ENCODE results near the gene TRMT61B.

TRMT61B gene

GRCh38 chr2:28801726-28802125 is 68.4 kb downstream of the TRMT61B start:
- Histone ChIP-seq H3K23ac (ENCODE audit: low read length in 2 of 2) (no peak overlapping the region), H2AFZ (ENCODE audit: low read depth, low read length) (no peak overlapping the region), H3K4me2 (ENCODE audit: low read length, poor library complexity, severe bottlenecking) (no peak overlapping the region), H2BK12ac (ENCODE audit: low read length in 2 of 2) (no peak overlapping the region), H3K4me1 (ENCODE audit: control insufficient read depth, insufficient read depth, low read depth, low read length) (peaks cover 1% of the 10 kb centered on the region), H2BK5ac (ENCODE audit: low read depth, low read length, poor library complexity, severe bottlenecking) (no peak overlapping the region), H3K9me3 (ENCODE audit: control insufficient read depth, low read length) (no peaks in the 10 kb centered on the region), H4K91ac (ENCODE audit: low read length) (no peak overlapping the region), H3K4ac (ENCODE audit: low read depth in 1 of 2, low read length in 2 of 2) (no peak overlapping the region), H2BK15ac (ENCODE audit: low read depth, poor library complexity, severe bottlenecking) (no peak overlapping the region), H3K27ac (ENCODE audit: low read length, poor library complexity, severe bottlenecking) (no peak overlapping the region), H3K9ac (ENCODE audit: low read length) (no peak overlapping the region), H2BK120ac (ENCODE audit: low read depth, low read length) (no peak overlapping the region), H3K27me3 (ENCODE audit: control insufficient read depth in 1 of 2, insufficient read depth in 1 of 2, low read length in 2 of 2) (no peaks in the 10 kb centered on the region), H3K4me3 (ENCODE audit: insufficient read depth in 1 of 2, low read depth in 1 of 2, low read length in 2 of 2) (no peak overlapping the region), H4K8ac (ENCODE audit: low read length) (no peak overlapping the region), H2AK5ac (ENCODE audit: low read length, severe bottlenecking) (no peak overlapping the region), H3K18ac (ENCODE audit: low read depth in 1 of 2, low read length in 2 of 2) (no peak overlapping the region), H3K14ac (ENCODE audit: low read length in 2 of 2) (no peak overlapping the region), H3K79me1 (replicated peaks; ENCODE audit: low read length, poor library complexity, severe bottlenecking) (peaks cover 3% of the 10 kb centered on the region), H3K36me3 (ENCODE audit: control insufficient read depth in 1 of 2, insufficient read depth in 2 of 2, low read depth in 1 of 2, low read length in 2 of 2) (peaks cover 15 to 77% of the 10 kb centered on the region in 2 experiments)
- peak; percentile 40 for DNase-seq
- WGBS: 92% methylated on average over 3 of the region's 3 CpGs

Small RNA genes within 50 kb of the gene (small RNA-seq; reads per million reads assigned to genes)
- 317 reads per million, percentile 95 among the genes with 10 or more reads in this experiment for gene SNORD92 (ENCODE audit: low read depth)

Measured in mesenchymal stem cell (in vitro differentiated cells and primary cell).